Right atrium auricular region (tissue), 2 donors: ENCODE data around the gene MYBPHL. TPM values are rescaled to one million over a fixed set of nuclear protein-coding genes. Genes with fewer than 3 reads are reported as not detected.
"Not testable (repeated sequence)": the region's sequence is repeated elsewhere in the genome, so short reads cannot be mapped to it uniquely, and the experiment has no call there.

Source experiments
- DNase-seq: peaks from one replicate; pipeline ENCODE4 v3.0.0-alpha.2; 2019; ENCODE audit warnings: low spot score
- H3K27ac ChIP-seq, 2 donors: fragments of 200-600 bp; sonication (generic); 1 replicate in 1 of 2; 2 replicates in 1 of 2; pipeline ENCODE4 v1.5.1; 2016 to 2019
- H3K27me3 ChIP-seq, 2 donors: fragments of 200-600 bp; sonication (generic); one replicate each; pipeline versions ENCODE4 v1.5.1 to v1.6.0; 2017 to 2019
- H3K36me3 ChIP-seq: fragments of 200-600 bp; sonication (generic); one replicate; pipeline ENCODE4 v1.5.1; 2016
- H3K4me1 ChIP-seq, 2 donors: fragments of 200-600 bp; sonication (generic); one replicate each; pipeline versions ENCODE4 v1.5.1 to v1.6.0; 2017 to 2019
- H3K4me3 ChIP-seq, 2 donors: fragments of 200-600 bp; sonication (generic); 1 replicate in 1 of 2; 2 replicates in 1 of 2; pipeline ENCODE4 v1.5.1; 2017 to 2019; ENCODE audit warnings: mild to moderate bottlenecking in 1 of 2, moderate library complexity in 1 of 2
- H3K9me3 ChIP-seq, 2 donors: fragments of 200-600 bp; sonication (generic); one replicate each; pipeline ENCODE4 v1.5.1; 2019
- total RNA-seq, 2 donors: library from RNA; depleted of rRNA; stranded (reverse); fragments of >200 nt; gene quantifications; one replicate each; pipeline ENCODE4 v1.1.0, GENCODE V29; 2016
- TF ChIP-seq, protein P1 (sequence below), 2 donors: fragments of 200-600 bp; sonication (generic); IDR thresholded peaks; one replicate each; pipeline ENCODE4 v1.5.1; 2019; ENCODE audit warnings: antibody characterized with exemption in 2 of 2

The MYBPHL gene
- total RNA-seq, 2 donors from 2014 or later: 62.2 to 381 TPM

DNA sequence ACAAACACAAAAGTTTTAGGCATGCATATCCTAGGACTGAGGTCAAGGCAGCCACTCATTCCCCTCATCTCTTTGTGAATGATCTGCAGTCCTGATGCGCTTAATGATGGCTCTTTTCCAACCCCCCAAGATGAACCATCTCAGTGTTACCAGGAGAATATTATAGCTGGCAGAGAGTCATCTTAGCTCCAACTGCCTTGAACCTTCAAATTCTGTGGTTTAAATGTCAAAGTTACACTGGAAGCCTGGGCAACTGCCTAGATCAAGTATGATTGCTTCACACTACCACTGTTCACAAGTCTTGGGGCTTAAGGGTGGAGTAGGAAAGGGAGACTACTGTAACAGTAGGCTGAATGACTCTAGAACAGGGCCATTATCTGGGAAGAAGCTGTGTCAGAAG, 8.0 kb upstream of the MYBPHL start:
- H3K4me1 ChIP-seq: peaks cover 0 to 8% of the 10 kb centered on the region in 2 donors
- DNase-seq: no peak
- no peak overlapping the region for H3K4me3 ChIP-seq
- H3K36me3 ChIP-seq: peaks cover 84% of the 10 kb centered on the region
- TF ChIP-seq, protein P1, sequence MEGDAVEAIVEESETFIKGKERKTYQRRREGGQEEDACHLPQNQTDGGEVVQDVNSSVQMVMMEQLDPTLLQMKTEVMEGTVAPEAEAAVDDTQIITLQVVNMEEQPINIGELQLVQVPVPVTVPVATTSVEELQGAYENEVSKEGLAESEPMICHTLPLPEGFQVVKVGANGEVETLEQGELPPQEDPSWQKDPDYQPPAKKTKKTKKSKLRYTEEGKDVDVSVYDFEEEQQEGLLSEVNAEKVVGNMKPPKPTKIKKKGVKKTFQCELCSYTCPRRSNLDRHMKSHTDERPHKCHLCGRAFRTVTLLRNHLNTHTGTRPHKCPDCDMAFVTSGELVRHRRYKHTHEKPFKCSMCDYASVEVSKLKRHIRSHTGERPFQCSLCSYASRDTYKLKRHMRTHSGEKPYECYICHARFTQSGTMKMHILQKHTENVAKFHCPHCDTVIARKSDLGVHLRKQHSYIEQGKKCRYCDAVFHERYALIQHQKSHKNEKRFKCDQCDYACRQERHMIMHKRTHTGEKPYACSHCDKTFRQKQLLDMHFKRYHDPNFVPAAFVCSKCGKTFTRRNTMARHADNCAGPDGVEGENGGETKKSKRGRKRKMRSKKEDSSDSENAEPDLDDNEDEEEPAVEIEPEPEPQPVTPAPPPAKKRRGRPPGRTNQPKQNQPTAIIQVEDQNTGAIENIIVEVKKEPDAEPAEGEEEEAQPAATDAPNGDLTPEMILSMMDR (IDR thresholded peaks at IDR 0.05): no peak
- no peaks in the 10 kb centered on the region for H3K27me3 ChIP-seq
- H3K27ac ChIP-seq: no peak overlapping the region
- no peaks in the 10 kb centered on the region for H3K9me3 ChIP-seq

- no peak for DNase-seq
- Histone ChIP-seq H3K36me3 (peaks cover 73% of the 10 kb centered on the region), H3K4me3 (no peak overlapping the region), H3K4me1 (peaks cover 0 to 14% of the 10 kb centered on the region in 2 donors), H3K9me3 (no peaks in the 10 kb centered on the region), H3K27ac (peak overlapping the region; percentile 56 to 66), H3K27me3 (no peaks in the 10 kb centered on the region)
- TF ChIP-seq, protein P1 (IDR thresholded peaks at IDR 0.05): no peak
Measured at GRCh38 chr1:109312978-109313775, 6.4 kb upstream of the MYBPHL start.

GRCh38 chr1:109312246-109312645, 5.4 kb upstream of the MYBPHL start:
- no peak overlapping the region for H3K4me3 ChIP-seq
- H3K9me3 ChIP-seq: no peaks in the 10 kb centered on the region
- H3K27ac ChIP-seq: peak overlapping the region in 1 of 2 donors; percentile 66
- no peak for DNase-seq
- TF ChIP-seq, protein P1 (IDR thresholded peaks at IDR 0.05): no peak
- H3K4me1 ChIP-seq: peaks cover 0 to 23% of the 10 kb centered on the region in 2 donors
- H3K36me3 ChIP-seq: peaks cover 64% of the 10 kb centered on the region
- no peaks in the 10 kb centered on the region for H3K27me3 ChIP-seq

DNA sequence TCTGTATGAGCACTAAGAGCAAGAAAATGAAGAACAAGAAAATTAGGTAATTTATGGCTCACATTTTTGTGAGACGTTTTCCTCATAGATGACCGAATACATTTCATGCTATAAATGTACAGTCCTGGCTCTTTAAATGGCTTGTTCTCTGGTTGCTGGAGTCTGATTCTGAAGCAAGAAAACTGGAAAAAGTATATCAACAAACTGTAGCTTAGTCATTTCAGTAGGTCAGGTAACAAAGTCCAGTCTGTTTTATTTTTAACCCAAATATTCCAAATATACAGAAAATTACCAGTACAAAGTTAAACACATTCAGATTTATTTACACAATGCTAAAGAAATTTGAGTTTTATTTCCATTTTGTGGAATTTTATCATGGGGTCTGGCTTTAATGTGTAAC, 2.5 kb upstream of the MYBPHL start:
- peaks cover 37% of the 10 kb centered on the region for H3K36me3 ChIP-seq

DNA sequence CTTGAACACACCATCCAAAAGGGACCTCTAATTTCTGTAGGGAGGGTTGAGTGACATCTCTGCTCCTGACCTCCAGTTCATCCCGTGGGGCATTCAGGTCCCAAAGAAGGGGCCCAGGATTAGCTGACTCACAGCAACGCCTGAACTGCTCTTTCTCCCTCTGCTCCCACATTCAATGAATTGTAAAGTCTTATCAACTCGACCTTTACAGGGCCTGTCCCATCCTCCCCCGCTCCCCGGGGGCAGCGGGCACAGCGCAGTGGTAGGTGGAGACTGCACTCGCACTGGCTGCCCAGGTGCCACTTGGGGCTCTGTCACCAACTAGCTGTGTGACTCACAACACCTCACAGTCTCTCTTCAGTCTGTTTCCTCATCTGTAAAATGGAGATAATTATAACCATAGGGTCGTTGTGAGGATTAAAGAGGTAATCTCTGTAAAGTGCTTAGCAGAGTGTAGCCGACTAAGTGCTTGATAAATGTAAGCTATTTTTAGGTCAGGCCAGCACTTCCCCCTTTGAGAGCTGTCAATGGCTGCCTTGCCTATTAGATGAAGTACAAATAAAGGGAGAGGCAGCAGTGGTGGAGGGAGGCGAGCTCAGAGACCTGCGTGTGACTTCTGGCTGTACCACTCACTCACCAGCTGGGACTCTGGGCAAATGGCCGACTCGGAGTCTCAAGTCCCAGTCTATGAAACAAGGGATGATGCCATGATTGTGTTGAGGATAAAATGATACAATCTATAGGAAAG, 637 bp upstream of the MYBPHL start:
- H3K4me3 ChIP-seq: no peak overlapping the region
- no peak for DNase-seq

More for the DNA sequence above, 2.5 kb upstream of the MYBPHL start:
- no peak for DNase-seq
- Histone ChIP-seq H3K4me1 (peaks cover 0 to 44% of the 10 kb centered on the region in 2 donors), H3K27ac (peak overlapping the region; percentile 90 to 94), H3K4me3 (no peak overlapping the region), H3K27me3 (no peaks in the 10 kb centered on the region), H3K9me3 (no peaks in the 10 kb centered on the region)
- TF ChIP-seq, protein P1 (IDR thresholded peaks at IDR 0.05): no peak

DNA sequence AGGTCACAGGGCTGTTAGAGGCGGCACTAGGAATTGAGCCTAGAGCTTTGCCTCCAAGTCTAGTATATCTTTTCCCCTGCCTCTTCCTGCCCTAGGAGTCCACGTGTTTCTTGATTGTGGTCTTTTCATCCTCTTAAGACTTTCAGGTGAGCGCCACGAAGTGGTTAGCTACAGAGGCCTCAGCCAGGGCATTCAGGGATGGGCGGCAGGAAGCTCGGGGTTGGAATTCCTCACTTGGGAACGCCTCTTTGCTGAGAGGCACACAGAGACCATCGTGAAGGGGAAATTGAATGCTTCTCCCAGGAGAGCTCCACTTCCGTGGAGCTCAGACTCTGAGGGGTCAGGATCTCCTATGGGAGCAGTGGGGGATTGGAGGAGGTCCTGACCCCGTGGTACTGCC, 820 bp downstream of the MYBPHL start:
- not testable (repeated sequence) for H3K27me3 ChIP-seq, DNase-seq, H3K9me3 ChIP-seq
- Histone ChIP-seq H3K4me1 (peaks cover 0 to 57% of the 10 kb centered on the region in 2 donors), H3K36me3 (peaks cover 13% of the 10 kb centered on the region), H3K4me3 (peak overlapping the region; percentile 39 to 50), H3K27ac (peak overlapping the region; percentile 90 to 94)

More for the DNA sequence above, 637 bp upstream of the MYBPHL start:
- Histone ChIP-seq H3K4me1 (peaks cover 0 to 55% of the 10 kb centered on the region in 2 donors), H3K36me3 (peaks cover 18% of the 10 kb centered on the region), H3K27ac (peak overlapping the region; percentile 90 to 94), H3K27me3 (no peaks in the 10 kb centered on the region), H3K9me3 (no peaks in the 10 kb centered on the region)
- TF ChIP-seq, protein P1 (IDR thresholded peaks at IDR 0.05): no peak
